A549 (cell line): Measurements from ENCODE around the gene NSRP1.

Experiments used
- CHD2 ChIP-seq: fragments of 150-350 bp; IDR thresholded peaks from 2 replicates; pipeline ENCODE4 v1.6.1; 2014; ENCODE audit warnings: low read length; ENCODE audit not compliant: partially characterized antibody
- JUN ChIP-seq, 2 experiments: fragments of >200 bp; sonication (Bioruptor Twin); formaldehyde crosslinking; IDR thresholded peaks; 2 replicates in 1 of 2; 3 replicates in 1 of 2; pipeline ENCODE4 v1.6.1; 2016 to 2017
- JUNB ChIP-seq: fragments of >200 bp; sonication (Bioruptor Twin); formaldehyde crosslinking; IDR thresholded peaks from 2 replicates; pipeline ENCODE4 v1.6.1; 2016
- NPAS2 ChIP-seq: fragments of 250-450 bp; sonication (Bioruptor Pico); IDR thresholded peaks from 2 replicates; pipeline ENCODE4 v1.8.0; 2022; ENCODE audit warnings: mild to moderate bottlenecking, moderate library complexity, borderline replicate concordance
- POLR2A ChIP-seq: IDR thresholded peaks from 2 replicates; pipeline ENCODE4 v1.6.1; 2012; ENCODE audit warnings: mild to moderate bottlenecking, low read length
- TF ChIP-seq, protein P1 (sequence below): fragments of >200 bp; sonication (Bioruptor Twin); formaldehyde crosslinking; IDR thresholded peaks from 3 replicates; pipeline ENCODE4 v1.5.1; 2016
- TF ChIP-seq, protein P2 (sequence below): fragments of 200-600 bp; sonication (generic); IDR thresholded peaks from 2 replicates; pipeline ENCODE4 v1.6.1; 2016; ENCODE audit warnings: antibody characterized with exemption, mild to moderate bottlenecking, moderate library complexity
- TF ChIP-seq, protein P3 (sequence below): fragments of >200 bp; sonication (Bioruptor Twin); formaldehyde crosslinking; IDR thresholded peaks from 2 replicates; pipeline ENCODE4 v1.6.1; 2016
- TF ChIP-seq, protein P4 (sequence below): fragments of 250-450 bp; sonication (Bioruptor Pico); IDR thresholded peaks from 2 replicates; pipeline ENCODE4 v1.5.0; 2021; ENCODE audit warnings: mild to moderate bottlenecking, moderate library complexity, borderline replicate concordance
- TF ChIP-seq, protein P5 (sequence below): IDR thresholded peaks from 2 replicates; pipeline ENCODE4 v1.6.1; 2012

DNA sequence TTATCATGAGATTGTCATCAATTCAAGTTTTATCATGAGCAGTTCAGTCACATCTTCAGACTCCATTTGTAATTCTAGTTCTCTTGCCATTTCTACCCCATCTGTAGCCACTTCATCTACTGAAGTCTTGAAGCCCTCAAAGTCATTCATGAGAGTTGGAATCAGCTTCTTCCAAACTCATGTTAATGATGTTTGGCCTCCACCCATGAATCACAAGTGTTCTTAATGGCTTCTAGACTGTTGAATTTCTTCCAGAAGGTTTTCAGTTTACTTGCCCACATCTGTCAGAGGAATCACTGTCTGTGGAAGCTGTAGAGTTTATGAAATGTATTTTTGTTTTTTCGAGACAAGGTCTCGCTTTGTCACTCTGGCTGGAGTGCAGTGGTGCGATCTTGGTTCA is 16.0 kb downstream of the NSRP1 start:
- TF ChIP-seq, protein P1, sequence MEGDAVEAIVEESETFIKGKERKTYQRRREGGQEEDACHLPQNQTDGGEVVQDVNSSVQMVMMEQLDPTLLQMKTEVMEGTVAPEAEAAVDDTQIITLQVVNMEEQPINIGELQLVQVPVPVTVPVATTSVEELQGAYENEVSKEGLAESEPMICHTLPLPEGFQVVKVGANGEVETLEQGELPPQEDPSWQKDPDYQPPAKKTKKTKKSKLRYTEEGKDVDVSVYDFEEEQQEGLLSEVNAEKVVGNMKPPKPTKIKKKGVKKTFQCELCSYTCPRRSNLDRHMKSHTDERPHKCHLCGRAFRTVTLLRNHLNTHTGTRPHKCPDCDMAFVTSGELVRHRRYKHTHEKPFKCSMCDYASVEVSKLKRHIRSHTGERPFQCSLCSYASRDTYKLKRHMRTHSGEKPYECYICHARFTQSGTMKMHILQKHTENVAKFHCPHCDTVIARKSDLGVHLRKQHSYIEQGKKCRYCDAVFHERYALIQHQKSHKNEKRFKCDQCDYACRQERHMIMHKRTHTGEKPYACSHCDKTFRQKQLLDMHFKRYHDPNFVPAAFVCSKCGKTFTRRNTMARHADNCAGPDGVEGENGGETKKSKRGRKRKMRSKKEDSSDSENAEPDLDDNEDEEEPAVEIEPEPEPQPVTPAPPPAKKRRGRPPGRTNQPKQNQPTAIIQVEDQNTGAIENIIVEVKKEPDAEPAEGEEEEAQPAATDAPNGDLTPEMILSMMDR: no peak
- TF ChIP-seq NPAS2 (CRISPR knock-in tag) (no peak), CHD2 (no peak), JUN (IDR thresholded peaks at IDR 0.05) (no peak), JUNB (no peak), POLR2A (no peak)
- TF ChIP-seq, protein P2, sequence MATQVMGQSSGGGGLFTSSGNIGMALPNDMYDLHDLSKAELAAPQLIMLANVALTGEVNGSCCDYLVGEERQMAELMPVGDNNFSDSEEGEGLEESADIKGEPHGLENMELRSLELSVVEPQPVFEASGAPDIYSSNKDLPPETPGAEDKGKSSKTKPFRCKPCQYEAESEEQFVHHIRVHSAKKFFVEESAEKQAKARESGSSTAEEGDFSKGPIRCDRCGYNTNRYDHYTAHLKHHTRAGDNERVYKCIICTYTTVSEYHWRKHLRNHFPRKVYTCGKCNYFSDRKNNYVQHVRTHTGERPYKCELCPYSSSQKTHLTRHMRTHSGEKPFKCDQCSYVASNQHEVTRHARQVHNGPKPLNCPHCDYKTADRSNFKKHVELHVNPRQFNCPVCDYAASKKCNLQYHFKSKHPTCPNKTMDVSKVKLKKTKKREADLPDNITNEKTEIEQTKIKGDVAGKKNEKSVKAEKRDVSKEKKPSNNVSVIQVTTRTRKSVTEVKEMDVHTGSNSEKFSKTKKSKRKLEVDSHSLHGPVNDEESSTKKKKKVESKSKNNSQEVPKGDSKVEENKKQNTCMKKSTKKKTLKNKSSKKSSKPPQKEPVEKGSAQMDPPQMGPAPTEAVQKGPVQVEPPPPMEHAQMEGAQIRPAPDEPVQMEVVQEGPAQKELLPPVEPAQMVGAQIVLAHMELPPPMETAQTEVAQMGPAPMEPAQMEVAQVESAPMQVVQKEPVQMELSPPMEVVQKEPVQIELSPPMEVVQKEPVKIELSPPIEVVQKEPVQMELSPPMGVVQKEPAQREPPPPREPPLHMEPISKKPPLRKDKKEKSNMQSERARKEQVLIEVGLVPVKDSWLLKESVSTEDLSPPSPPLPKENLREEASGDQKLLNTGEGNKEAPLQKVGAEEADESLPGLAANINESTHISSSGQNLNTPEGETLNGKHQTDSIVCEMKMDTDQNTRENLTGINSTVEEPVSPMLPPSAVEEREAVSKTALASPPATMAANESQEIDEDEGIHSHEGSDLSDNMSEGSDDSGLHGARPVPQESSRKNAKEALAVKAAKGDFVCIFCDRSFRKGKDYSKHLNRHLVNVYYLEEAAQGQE: no peak
- TF ChIP-seq, protein P3, sequence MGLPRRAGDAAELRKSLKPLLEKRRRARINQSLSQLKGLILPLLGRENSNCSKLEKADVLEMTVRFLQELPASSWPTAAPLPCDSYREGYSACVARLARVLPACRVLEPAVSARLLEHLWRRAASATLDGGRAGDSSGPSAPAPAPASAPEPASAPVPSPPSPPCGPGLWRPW: no peak
- TF ChIP-seq, protein P4, sequence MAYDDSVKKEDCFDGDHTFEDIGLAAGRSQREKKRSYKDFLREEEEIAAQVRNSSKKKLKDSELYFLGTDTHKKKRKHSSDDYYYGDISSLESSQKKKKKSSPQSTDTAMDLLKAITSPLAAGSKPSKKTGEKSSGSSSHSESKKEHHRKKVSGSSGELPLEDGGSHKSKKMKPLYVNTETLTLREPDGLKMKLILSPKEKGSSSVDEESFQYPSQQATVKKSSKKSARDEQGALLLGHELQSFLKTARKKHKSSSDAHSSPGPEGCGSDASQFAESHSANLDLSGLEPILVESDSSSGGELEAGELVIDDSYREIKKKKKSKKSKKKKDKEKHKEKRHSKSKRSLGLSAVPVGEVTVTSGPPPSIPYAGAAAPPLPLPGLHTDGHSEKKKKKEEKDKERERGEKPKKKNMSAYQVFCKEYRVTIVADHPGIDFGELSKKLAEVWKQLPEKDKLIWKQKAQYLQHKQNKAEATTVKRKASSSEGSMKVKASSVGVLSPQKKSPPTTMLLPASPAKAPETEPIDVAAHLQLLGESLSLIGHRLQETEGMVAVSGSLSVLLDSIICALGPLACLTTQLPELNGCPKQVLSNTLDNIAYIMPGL (CRISPR knock-in tag): no peak
- TF ChIP-seq, protein P5, sequence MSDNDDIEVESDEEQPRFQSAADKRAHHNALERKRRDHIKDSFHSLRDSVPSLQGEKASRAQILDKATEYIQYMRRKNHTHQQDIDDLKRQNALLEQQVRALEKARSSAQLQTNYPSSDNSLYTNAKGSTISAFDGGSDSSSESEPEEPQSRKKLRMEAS: no peak
